Stimulated activated CD4-positive, alpha-beta T cell treated with anti-CD3 and anti-CD28 coated beads, TNF-alpha, amount 100 ng/mL, for 24 hours (primary cell): ENCODE measurements around the gene PDE4D.

ENCODE experiments used
- DNase-seq, 3 experiments: peaks; one replicate each; pipeline ENCODE4 v3.0.0-alpha.2; 2020; ENCODE audit warnings: low read depth in 3 of 3

PDE4D gene

GRCh38 chr5:59656351-59657254 lies 236.9 kb downstream of the PDE4D start:
- no peak for DNase-seq

DNA sequence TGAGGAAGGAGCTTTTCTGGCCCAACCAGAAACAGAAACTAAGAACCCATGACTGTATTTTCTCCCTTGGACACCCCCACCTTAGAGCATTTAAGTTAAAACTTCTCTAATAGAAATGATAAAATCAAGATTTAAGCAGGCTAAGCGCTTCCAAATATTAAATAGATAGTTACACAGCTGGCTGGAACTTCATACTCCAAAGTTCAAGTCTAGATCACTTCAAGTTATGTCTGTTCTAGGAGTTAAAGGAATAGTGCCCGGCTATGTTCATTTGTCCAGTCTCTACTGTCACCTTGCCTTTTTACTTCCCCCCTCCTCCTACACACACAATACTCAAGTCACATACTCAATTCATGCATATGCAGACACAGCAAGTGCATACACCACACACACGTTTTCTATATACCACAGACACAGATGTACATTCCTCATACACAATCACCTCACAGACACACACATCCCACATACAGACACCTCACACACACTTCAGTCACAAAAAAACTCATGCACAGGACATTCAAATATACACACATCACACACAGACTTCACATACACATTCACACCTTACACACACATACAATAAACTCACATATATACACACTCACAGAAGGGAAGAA lies 237.7 kb downstream of the PDE4D start:
- DNase-seq: no peak

GRCh38 chr5:59654691-59655090 lies 238.8 kb downstream of the PDE4D start:
- DNase-seq: no peak

DNA sequence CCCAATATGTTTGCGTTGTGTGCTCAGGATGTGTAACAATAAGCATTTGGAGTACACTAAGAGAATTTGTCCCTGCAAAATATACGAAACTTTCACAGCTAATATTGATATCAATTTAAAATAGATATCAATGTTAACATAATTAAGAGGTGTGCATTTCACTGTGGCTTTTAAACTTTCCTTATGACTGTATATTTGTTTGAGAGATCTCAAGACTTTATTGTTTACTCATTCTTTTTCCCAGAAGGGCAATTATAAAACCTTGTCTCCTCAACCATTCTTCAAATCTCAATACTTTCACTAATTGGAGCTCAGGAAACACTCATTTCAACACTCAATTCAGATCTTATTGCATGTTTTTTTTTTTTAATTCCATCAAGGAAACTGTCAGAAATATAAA lies 241.1 kb downstream of the PDE4D start:
- no peak for DNase-seq

GRCh38 chr5:59648949-59649921 lies 244.3 kb downstream of the PDE4D start:
- DNase-seq: no peak

- DNase-seq: no peak
Observed at GRCh38 chr5:59648038-59648831, 245.3 kb downstream of the PDE4D start.

DNA sequence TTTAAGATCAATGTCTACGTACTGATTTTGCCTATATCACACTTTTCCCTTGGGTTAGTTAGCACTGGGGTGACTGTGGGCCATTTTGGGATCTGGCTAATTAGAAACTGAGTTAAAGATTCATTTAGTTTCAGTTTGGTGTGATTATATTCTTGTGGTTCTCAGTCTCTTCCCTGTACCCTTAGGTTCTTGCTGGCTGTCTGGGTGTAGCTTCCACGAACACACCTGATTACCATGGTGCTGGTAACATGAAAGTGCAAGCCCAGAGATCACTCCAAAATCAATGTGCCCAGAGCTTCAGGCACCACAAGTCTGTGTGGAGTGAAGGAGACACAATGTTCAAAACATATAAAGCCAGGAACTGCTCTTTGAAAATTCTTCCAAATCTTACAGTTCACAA lies 248.1 kb downstream of the PDE4D start:
- DNase-seq: no peak

DNA sequence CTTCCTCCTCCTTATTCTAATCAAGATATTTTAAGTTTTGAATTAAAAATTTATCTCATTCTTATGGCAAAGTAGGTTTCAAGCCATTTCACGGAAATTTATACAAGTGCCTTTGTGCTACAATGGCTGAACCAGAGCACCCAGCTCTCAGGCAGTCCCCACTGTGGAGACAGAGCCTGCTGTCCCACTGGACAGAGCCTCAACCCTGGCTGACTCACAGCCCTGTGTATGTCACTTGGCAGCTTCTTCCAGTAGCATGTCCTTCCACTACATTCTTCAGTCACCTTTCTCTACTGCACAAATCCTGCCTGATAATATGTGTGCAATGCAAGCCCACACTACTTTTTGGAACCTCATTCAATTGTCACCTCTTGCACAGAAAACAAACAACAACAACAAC lies 253.1 kb downstream of the PDE4D start:
- no peak for DNase-seq

- DNase-seq: no peak
Observed at GRCh38 chr5:59637884-59638580, 255.5 kb downstream of the PDE4D start.

GRCh38 chr5:59629561-59629960 lies 264.0 kb downstream of the PDE4D start:
- no peak for DNase-seq

- DNase-seq: no peak
Observed at GRCh38 chr5:59628062-59628828, 265.3 kb downstream of the PDE4D start.

GRCh38 chr5:59624898-59625297 lies 268.6 kb downstream of the PDE4D start:
- DNase-seq: no peak

DNA sequence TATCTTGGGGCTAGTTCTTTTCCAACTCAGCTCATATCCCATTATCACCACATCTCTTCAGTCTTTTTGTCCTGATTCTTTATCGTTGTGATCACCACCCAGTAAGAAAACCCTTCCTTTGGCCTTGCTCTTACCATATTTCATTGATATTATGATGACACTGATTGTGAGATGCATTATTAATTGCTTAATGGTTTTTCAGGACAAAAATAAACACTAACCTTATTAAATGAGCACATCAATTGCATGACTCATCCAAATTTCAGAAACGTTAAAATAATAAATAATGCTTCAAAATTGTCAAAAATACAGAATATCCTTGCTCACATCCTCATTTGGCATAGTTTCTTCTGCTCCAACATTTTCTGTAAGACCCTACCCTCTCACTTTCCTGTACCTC lies 270.7 kb downstream of the PDE4D start:
- DNase-seq: no peak

- DNase-seq: no peak
Observed at GRCh38 chr5:59621477-59621876, 272.0 kb downstream of the PDE4D start.

DNA sequence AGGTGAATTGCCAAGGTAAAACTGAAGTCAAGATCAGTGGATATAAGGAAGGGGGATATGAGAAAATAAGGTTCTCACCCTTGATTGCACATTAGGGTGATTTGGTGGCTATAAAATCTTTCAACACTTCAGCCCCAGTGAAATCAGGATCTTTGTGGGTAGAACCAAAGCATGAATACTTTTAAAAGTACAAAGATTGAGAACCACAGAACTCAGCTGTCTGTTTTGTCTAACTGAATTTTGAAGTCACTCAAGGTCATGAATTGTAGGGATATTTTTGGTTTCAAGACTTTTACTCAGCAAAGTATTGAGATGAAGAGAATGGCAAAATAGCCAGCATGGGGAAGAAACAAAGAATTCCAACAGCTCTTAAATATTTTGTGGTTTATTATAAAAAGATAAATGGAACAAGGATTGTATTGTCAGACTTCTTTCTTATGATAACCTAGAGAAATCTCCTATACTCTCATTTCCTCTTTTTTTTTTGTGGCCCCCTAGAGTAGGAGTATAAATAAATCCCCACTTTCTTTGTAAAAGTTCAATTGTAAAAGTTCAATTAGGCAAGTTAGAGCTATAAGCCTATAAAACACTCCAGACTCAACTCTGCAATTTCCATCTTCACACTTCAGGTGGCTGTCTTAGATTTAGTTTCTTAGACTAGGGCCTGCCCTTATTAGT lies 272.9 kb downstream of the PDE4D start:
- DNase-seq: no peak

- no peak for DNase-seq
Observed at GRCh38 chr5:59618644-59619043, 274.9 kb downstream of the PDE4D start.

- DNase-seq: no peak
Observed at GRCh38 chr5:59617186-59617771, 276.2 kb downstream of the PDE4D start.

- no peak for DNase-seq
Observed at GRCh38 chr5:59616413-59616812, 277.1 kb downstream of the PDE4D start.

GRCh38 chr5:59615272-59615671 lies 278.3 kb downstream of the PDE4D start:
- DNase-seq: no peak
